GM21786 (cell line): Measurements from ENCODE around the gene CCDC24.

Experiments used
- ATAC-seq: cut with Tn5 transposase; IDR thresholded peaks from one replicate; pipeline ENCODE4 v1.9.1; 2021; ENCODE audit not compliant: unreplicated experiment

CCDC24 gene

GRCh38 chr1:44037154-44037553 lies 45.8 kb downstream of the CCDC24 start:
- no peak for ATAC-seq

GRCh38 chr1:44038876-44039657 lies 47.7 kb downstream of the CCDC24 start:
- no peak for ATAC-seq

GRCh38 chr1:44040418-44040817 lies 49.0 kb downstream of the CCDC24 start:
- ATAC-seq, result no peak

DNA sequence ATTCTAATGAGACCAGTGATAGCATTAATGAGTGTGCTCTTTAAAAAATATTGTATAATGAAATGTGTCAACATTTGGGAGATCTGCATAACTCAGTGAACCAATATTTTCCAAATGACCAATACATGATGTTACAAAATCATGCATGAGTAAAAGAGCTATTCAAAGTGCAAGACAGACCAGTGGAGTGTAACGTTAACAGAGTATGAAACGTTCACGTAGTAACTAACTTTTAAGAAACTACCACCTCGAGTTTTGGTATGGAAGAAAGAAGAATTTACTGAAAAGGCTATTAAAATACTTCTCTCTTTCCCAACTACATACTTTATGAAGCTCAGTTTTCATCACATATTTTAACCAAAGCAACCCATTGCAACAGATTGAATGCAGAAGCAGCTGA lies 49.4 kb downstream of the CCDC24 start:
- ATAC-seq, result no peak

GRCh38 chr1:44043176-44044070 lies 52.0 kb downstream of the CCDC24 start:
- ATAC-seq, result no peak

GRCh38 chr1:44044071-44044801 lies 52.8 kb downstream of the CCDC24 start:
- no peak for ATAC-seq

GRCh38 chr1:44045064-44045463 lies 53.7 kb downstream of the CCDC24 start:
- no peak for ATAC-seq
